AG10803 (cell line): ENCODE results near the gene TULP4.
A peak's percentile ranks its signal among the peaks of the same experiment; 100 is the strongest.
"Not testable (repeated sequence)": the region's sequence is repeated elsewhere in the genome, so short reads cannot be mapped to it uniquely, and the experiment has no call there.

Source experiments
- DNase-seq: peaks from one replicate; pipeline ENCODE4 v3.0.0; 2010; ENCODE audit warnings: low read depth
- H3K4me3 ChIP-seq: 2 replicates; pipeline ENCODE4 v1.5.1; 2011; ENCODE audit warnings: mild to moderate bottlenecking, low read length, control low read depth
- TF ChIP-seq, protein P1 (sequence below): conservative IDR thresholded peaks from 2 replicates; pipeline ENCODE4 v1.5.1; 2011; ENCODE audit warnings: mild to moderate bottlenecking, low read length, control low read depth, inconsistent platforms

The TULP4 gene

DNA sequence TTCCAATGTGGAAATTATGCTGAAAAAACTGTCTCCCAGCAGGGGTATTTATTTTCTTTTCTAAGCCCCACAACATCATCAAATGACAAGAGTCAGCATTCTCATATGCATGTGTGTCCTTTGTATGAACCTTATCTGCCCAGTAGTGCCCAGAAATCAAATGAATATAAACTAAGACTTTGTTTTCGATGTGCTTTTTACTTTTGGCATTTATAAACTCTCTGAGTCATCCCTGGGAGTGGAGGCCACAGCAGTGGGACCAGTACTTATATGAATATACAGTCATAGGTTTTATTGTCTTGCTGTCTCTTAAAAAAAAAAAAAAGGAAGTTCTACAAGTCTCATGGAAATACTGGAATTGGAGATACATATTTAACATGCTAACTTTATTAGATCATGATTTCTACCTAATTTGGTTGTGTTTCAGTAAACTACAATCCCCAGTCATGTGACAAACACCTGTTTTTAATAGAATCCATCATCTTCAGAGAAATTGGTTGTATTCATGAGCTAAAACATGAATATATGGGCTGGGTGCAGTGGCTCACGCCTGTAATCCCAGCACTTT is 148.4 kb downstream of the TULP4 start:
- peak; percentile 78 for DNase-seq
- TF ChIP-seq, protein P1, sequence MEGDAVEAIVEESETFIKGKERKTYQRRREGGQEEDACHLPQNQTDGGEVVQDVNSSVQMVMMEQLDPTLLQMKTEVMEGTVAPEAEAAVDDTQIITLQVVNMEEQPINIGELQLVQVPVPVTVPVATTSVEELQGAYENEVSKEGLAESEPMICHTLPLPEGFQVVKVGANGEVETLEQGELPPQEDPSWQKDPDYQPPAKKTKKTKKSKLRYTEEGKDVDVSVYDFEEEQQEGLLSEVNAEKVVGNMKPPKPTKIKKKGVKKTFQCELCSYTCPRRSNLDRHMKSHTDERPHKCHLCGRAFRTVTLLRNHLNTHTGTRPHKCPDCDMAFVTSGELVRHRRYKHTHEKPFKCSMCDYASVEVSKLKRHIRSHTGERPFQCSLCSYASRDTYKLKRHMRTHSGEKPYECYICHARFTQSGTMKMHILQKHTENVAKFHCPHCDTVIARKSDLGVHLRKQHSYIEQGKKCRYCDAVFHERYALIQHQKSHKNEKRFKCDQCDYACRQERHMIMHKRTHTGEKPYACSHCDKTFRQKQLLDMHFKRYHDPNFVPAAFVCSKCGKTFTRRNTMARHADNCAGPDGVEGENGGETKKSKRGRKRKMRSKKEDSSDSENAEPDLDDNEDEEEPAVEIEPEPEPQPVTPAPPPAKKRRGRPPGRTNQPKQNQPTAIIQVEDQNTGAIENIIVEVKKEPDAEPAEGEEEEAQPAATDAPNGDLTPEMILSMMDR, result no peak
- H3K4me3 ChIP-seq, result no peak overlapping the region

DNA sequence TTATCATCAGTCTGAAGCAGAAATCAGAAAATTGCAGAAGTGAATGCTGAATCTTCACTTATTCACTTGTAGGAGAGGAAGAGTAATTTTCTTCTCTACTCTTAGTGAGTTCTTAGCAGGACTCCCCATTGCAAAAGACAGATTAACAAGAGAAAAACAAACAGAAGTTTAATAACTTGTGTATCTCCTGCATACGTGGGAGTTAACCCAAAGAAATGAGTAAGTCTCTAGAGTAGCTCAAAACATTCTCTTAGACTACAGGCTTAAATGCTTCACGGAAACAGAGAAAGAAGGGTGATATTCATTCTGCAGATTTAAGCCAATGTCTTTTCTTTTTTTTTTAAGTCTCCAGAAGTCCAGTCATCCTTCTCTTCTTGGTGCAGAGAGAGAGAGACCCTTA is 149.7 kb downstream of the TULP4 start:
- no peak for DNase-seq
- TF ChIP-seq, protein P1, result no peak
- no peak overlapping the region for H3K4me3 ChIP-seq

DNA sequence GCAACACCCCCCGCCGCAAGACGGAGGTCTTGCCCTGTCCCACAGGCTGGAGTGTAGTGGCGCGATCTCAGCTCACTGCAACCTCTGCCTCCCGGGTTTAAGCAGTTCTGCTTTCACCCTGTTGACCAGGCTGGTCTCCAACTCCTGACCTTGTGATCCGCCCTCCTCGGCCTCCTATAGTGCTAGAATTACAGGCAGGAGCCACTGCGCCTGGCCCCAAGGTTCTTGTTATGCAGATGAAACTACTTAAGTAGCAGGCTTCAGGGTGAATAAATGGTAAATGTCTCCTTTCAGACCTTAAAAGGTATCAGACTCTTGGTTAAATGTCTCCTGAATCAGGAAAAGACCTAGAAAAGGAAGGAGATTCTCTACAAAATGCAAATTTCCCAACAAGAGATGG is 152.2 kb downstream of the TULP4 start:
- H3K4me3 ChIP-seq, result no peak overlapping the region
- TF ChIP-seq, protein P1, result no peak
- DNase-seq, result no peak

DNA sequence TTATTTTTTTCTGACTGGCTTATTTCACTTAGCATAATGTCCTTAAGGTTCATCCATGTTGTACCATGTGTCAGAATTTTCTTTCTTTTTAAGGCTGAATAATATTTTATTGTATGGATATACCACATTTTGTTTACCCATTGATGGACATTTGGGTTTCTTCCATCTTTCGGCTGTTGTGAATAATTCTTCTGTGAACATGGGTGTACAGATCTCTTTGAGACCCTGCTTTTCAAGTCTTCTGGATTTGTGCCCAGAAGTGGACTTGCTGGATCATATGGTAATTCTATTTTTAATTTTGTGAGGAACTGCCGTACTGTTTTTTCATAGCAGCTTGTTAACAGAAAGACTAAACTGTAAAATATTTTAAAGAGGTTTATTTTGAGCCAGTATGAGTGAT is 153.0 kb downstream of the TULP4 start:
- H3K4me3 ChIP-seq, result no peak overlapping the region
- TF ChIP-seq, protein P1, result no peak

DNA sequence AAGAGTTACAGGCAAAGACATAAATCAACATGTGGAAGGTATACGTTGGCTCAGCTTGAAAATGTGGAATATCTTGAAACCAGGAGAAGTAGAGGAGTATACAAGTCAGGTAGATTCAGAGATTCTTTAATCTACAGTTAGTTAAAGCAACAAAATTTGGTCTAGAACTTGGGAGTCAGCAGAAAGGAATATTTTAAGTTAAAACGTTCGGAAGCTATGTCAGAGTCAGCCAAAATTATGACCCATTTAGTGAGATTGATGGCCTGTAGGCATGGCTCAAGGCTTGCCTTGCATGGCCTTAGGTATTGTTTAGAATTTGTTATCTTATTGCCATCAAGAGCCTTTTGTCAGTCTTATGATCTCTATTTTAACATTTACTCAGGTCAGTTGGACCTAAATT is 153.5 kb downstream of the TULP4 start:
- no peak overlapping the region for H3K4me3 ChIP-seq
- DNase-seq, result no peak
- TF ChIP-seq, protein P1, result no peak

More for the DNA sequence above, 153.0 kb downstream of the TULP4 start:
- no peak for DNase-seq

DNA sequence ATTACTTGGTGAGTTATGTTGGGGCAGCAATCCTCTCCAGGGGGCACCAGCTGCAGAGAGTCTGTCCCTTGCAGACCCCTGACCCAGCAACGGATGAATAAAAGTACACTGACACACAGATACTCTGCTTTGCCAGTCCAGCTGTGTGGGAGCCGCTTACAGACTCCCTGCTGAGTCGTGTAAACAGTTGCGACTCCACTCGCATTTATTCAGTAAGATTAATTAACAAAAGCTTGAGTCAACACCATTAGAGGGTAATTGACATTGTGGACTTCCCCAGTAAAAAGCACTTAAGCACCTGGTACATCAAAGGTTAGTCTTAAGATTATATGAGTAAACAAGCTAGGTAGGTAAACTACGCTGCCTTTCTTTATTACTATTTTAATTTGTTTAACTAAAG is 155.7 kb downstream of the TULP4 start:
- DNase-seq, result no peak
- TF ChIP-seq, protein P1, result no peak
- H3K4me3 ChIP-seq, result no peak overlapping the region

DNA sequence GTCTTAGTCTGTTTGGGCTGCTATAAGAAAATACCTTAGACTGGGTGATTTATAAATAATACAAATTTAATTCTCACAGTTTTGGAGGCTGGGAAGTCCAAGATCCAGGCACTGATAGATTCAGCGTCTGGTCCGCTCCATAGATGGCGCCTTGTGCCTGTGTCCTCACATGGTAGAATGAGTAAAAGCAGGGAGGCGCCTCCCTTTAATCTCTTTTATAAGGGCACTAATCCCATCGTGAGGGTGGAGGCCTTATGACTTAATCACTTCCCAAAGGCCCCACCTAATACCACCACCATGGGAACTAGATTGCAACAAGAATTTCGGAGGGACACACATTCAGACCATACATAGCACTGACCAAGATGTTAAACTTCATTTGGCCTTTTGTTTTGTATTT is 156.4 kb downstream of the TULP4 start:
- DNase-seq, result no peak
- TF ChIP-seq, protein P1, result no peak

DNA sequence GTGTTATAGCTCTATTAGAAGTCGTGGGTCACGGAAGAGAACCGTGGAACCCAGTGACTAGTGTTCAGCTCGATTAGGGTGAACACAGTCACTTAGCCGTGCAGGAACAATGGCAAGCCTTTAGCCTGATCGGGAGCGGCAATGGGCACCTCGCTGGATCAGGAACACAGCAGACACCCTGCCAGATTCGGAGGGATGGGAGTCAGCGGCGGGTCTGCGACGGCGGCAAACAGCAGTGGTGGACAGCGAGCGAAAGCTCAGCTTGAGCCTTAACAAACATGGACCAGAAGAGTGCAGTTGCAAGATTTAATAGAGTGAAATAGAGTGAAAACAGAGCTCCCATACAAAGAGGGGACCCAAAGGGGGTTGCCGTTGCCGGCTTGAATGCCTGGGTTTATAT is 157.8 kb downstream of the TULP4 start:
- DNase-seq, H3K4me3 ChIP-seq: not testable (repeated sequence)

More for the DNA sequence above, 156.4 kb downstream of the TULP4 start:
- H3K4me3 ChIP-seq, result no peak overlapping the region
